H1 (cell line): Measurements from ENCODE around the gene MYCBPAP. TPM values are rescaled to one million over a fixed set of nuclear protein-coding genes. Genes with fewer than 3 reads are reported as not detected.

Experiments used
- ASH2L ChIP-seq: fragments of 200-600, 300-600 bp; sonication (generic); IDR thresholded peaks from one replicate; pipeline ENCODE4 v1.7.1; 2017; ENCODE audit warnings: low read length
- BCL11A ChIP-seq, 2 experiments: IDR thresholded peaks; one replicate each; pipeline ENCODE4 v1.6.1; 2011; ENCODE audit warnings: low read depth in 2 of 2, low read length in 2 of 2, mild to moderate bottlenecking in 2 of 2
- CHD2 ChIP-seq: IDR thresholded peaks from 2 replicates; pipeline ENCODE4 v1.6.1; 2012; ENCODE audit warnings: low read length, improper control_type of control experiment
- FOSL1 ChIP-seq: IDR thresholded peaks from 2 replicates; pipeline ENCODE4 v1.6.1; 2011; ENCODE audit warnings: mild to moderate bottlenecking, low read depth, low read length, moderate library complexity; ENCODE audit not compliant: insufficient read depth
- GABPA ChIP-seq: IDR thresholded peaks from 2 replicates; pipeline ENCODE4 v1.6.1; 2011; ENCODE audit warnings: mild to moderate bottlenecking, low read length, moderate library complexity, borderline replicate concordance; ENCODE audit not compliant: insufficient read depth
- KDM4A ChIP-seq: IDR thresholded peaks from one replicate; pipeline ENCODE4 v1.7.1; 2012; ENCODE audit warnings: low read depth, mild to moderate bottlenecking, moderate library complexity, low read length, inconsistent platforms; ENCODE audit not compliant: severe bottlenecking
- MAX ChIP-seq: IDR thresholded peaks from 2 replicates; pipeline ENCODE4 v1.6.1; 2012; ENCODE audit warnings: inconsistent platforms
- POLR2A ChIP-seq, 2 experiments: IDR thresholded peaks; 1 replicate in 1 of 2; 2 replicates in 1 of 2; pipeline ENCODE4 v1.6.1; 2011; ENCODE audit warnings: low read depth in 2 of 2, low read length in 2 of 2, mild to moderate bottlenecking in 2 of 2; ENCODE audit errors: control extremely low read depth in 1 of 2
- POLR2AphosphoS5 ChIP-seq: IDR thresholded peaks from 2 replicates; pipeline ENCODE4 v1.6.1; 2011; ENCODE audit warnings: low read depth, low read length
- RAD21 ChIP-seq, 2 experiments: IDR thresholded peaks in 1 of 2; conservative IDR thresholded peaks in 1 of 2; 2 replicates each; pipeline ENCODE4 v1.6.1; 2011; ENCODE audit warnings: low read depth in 2 of 2, low read length in 2 of 2, improper control_type of control experiment in 1 of 2, inconsistent platforms in 1 of 2, mild to moderate bottlenecking in 1 of 2, moderate library complexity in 1 of 2
- SIN3A ChIP-seq, 2 experiments: IDR thresholded peaks in 1 of 2; conservative IDR thresholded peaks in 1 of 2; 2 replicates each; pipeline ENCODE4 v1.6.1; 2011 to 2012; ENCODE audit warnings: low read length in 2 of 2, improper control_type of control experiment in 1 of 2, low read depth in 1 of 2, mild to moderate bottlenecking in 1 of 2
- SP1 ChIP-seq: IDR thresholded peaks from 2 replicates; pipeline ENCODE4 v1.6.1; 2011; ENCODE audit warnings: low read depth, low read length
- SP4 ChIP-seq: IDR thresholded peaks from 2 replicates; pipeline ENCODE4 v1.6.1; 2012; ENCODE audit warnings: low read length, inconsistent platforms
- SRF ChIP-seq: IDR thresholded peaks from 2 replicates; pipeline ENCODE4 v1.6.1; 2011; ENCODE audit warnings: mild to moderate bottlenecking, low read depth, low read length, moderate library complexity
- TAF1 ChIP-seq: IDR thresholded peaks from 2 replicates; pipeline ENCODE4 v1.6.1; 2011; ENCODE audit warnings: mild to moderate bottlenecking, low read depth, low read length
- TAF7 ChIP-seq: optimal IDR thresholded peaks from 2 replicates; pipeline ENCODE3; 2011; ENCODE audit warnings: low read depth, mild to moderate bottlenecking, inconsistent platforms, low read length, moderate library complexity, borderline replicate concordance
- TBP ChIP-seq: IDR thresholded peaks from 2 replicates; pipeline ENCODE4 v1.6.1; 2011; ENCODE audit warnings: low read depth, low read length, improper control_type of control experiment
- YY1 ChIP-seq: IDR thresholded peaks from 2 replicates; pipeline ENCODE4 v1.6.1; 2011; ENCODE audit warnings: low read depth, mild to moderate bottlenecking, low read length
- polyA plus RNA-seq, 7 experiments: library from polyadenylated mRNA; depleted of rRNA in 3 of 7; stranded (reverse) in 5 of 7; unstranded in 2 of 7; fragments of >200 nt in 5 of 7; fragments of 200-250 nt in 2 of 7; gene quantifications; 1 replicate in 5 of 7; 2 replicates in 1 of 7; 4 replicates in 1 of 7; pipeline versions ENCODE4 v1.2.1 to v1.2.3, GENCODE V29; 2011 to 2013; ENCODE audit warnings: missing spikeins in 2 of 7, mixed read lengths in 2 of 7
- total RNA-seq: library from RNA; stranded (reverse); fragmentation: NEBNext Ultra II Directional; extraction: Animal tissue kit (Norgen Biotek cat#: 25700); gene quantifications from 2 replicates; pipeline ENCODE4 v1.2.1, GENCODE V29; 2021

The MYCBPAP gene
- total and polyA plus RNA-seq, 2 of the 8 experiments (the other 6 are each of a cell fraction or from before 2014, with no cell fraction given) = 0.89 to 3.3 TPM

GRCh38 chr17:50547035-50547735 lies 38.9 kb downstream of the MYCBPAP start, which contains the start of gene SPATA20 (continued):
- TF ChIP-seq CHD2 (no peak; the same call in 1 of the 2 replicates), FOSL1 (no peak), RAD21 (IDR thresholded peaks at IDR 0.05 in 1 of 2, conservative IDR thresholded peaks at IDR 0.05 in 1 of 2; ENCODE audit: low read depth in 2 of 2, low read length in 2 of 2) (peak; percentile 99), SP1 (peak; percentile 13; the same call in 1 of the 2 replicates), GABPA (0 out of 2 replicates have a peak, but pooled peaks have one; percentile 13), SIN3A (conservative IDR thresholded peaks at IDR 0.05 in 1 of 2, IDR thresholded peaks at IDR 0.05 in 1 of 2; ENCODE audit: low read depth in 1 of 2, low read length in 2 of 2) (peak in 1 of 2 experiments; percentile 79; a peak in 1 of 4 replicates), YY1 (peak; percentile 40; the same call in 1 of the 2 replicates), TAF7 (no peak), TBP (0 out of 2 replicates have a peak, but pooled peaks have one; percentile 13), POLR2AphosphoS5 (0 out of 2 replicates have a peak, but pooled peaks have one; percentile 31), ASH2L (peak; percentile 86), SRF (no peak), BCL11A (IDR thresholded peaks at IDR 0.05; ENCODE audit: low read depth in 2 of 2, low read length in 2 of 2) (no peak), TAF1 (peak; percentile 33; the same call in 1 of the 2 replicates), KDM4A (peak; percentile 93), POLR2A (IDR thresholded peaks at IDR 0.05; ENCODE audit: control extremely low read depth in 1 of 2, low read depth in 2 of 2, low read length in 2 of 2) (peak in 1 of 2 experiments; percentile 83; a peak in 2 of 3 replicates), MAX (0 out of 2 replicates have a peak, but pooled peaks have one; percentile 23), SP4 (no peak)
